Activated CD4-positive, alpha-beta T cell treated with anti-CD3 and anti-CD28 coated beads for 48 hours (primary cell): ENCODE data around the gene COL9A3.

Experiments
- DNase-seq: peaks from one replicate; pipeline ENCODE4 v3.0.0-alpha.2; 2020

The COL9A3 gene

GRCh38 chr20:62884556-62884955, 67.7 kb downstream of the COL9A3 start:
- DNase-seq, result no peak

GRCh38 chr20:62885046-62885895, 68.4 kb downstream of the COL9A3 start:
- no peak for DNase-seq

- DNase-seq, result no peak
Measured at GRCh38 chr20:62885896-62886708, 69.3 kb downstream of the COL9A3 start.

- DNase-seq, result no peak
Measured at GRCh38 chr20:62886709-62887058, 69.8 kb downstream of the COL9A3 start.

- peak; percentile 60 for DNase-seq
Measured at GRCh38 chr20:62887152-62887859, 70.5 kb downstream of the COL9A3 start.

GRCh38 chr20:62887860-62888239, 71.0 kb downstream of the COL9A3 start:
- DNase-seq, result no peak

DNA sequence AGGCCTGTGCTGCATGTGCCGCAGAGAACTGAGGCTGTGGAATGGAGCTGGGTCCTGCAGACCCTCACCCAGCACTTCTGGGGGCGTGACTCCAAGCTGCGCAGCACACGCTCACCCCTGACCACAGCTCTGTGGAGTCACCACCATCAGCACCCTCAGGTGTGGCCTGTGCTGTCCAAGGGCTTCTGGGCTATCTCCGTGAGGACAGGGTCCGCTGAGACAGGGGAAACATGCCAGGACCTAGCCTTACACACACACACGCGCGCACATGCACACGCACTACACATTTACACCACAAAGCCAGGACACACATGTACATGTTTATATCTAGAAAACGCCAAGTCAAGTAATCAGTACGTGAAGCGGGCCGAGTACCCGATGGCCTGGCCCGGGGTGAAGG, 71.6 kb downstream of the COL9A3 start:
- no peak for DNase-seq

GRCh38 chr20:62888910-62889309, 72.1 kb downstream of the COL9A3 start:
- DNase-seq, result no peak

DNA sequence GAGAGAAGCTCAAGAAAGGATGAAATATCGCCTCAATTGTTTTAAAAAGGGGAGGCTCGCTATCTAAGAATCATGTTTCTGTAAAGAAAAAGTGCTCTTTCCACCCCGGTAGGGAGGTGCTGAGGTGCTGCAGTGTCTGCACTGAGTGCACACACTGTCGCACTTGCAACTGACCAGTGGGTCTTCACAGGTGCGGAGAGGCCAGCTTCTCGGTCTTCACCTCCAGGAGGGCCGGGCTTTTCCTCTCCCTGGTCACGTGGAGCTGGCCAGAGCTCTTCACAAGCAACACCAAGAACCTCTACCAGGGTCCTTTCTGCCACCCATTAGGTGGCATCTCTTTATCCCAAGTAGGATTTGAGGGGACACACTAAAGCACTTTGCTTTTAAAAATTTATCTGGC, 72.6 kb downstream of the COL9A3 start:
- no peak for DNase-seq

DNA sequence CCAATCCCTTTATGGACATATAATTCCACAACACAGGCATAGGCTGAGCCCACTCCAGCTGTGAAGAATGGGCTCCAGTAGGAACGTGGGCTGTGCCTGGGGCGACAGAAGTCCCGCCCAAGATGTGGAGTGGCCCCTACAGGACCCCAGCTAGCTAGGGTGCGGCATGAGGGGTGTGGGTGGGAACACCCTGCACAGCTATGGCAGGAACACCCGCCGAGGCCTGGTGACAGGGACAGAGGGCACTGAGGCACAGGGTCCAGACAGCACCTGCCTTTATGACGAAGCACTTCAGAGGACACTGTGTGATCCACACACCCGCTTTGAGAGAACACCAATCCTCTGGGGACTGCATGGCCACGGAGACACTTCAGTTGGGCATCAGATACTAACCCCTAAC, 73.0 kb downstream of the COL9A3 start:
- no peak for DNase-seq

DNA sequence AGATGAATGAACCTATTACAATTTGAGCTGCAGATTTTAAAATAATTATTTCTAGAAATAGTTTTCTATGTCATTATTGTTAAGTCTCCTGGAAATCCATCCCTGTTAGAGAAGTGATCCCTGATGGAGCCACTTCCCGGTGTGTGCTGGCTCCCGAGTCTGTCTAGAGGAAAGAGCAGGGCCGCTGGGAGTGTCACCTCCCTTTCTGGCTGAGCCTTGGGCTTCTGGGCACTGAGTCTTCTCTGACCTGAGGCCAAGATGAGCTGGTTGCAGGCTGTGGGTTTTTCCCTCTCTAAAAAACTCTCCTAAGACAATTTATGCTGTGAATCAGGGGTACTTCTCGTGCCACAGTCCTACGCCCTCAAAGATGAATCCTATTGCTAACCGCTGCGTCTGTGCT, 73.6 kb downstream of the COL9A3 start:
- no peak for DNase-seq
